HG03025 (cell line): Measurements from ENCODE around the gene SHB.
A peak's percentile ranks its signal among the peaks of the same experiment; 100 is the strongest.
"Not testable (repeated sequence)": the region's sequence is repeated elsewhere in the genome, so short reads cannot be mapped to it uniquely, and the experiment has no call there.

Experiments
- ATAC-seq: cut with Tn5 transposase; IDR thresholded peaks from one replicate; pipeline ENCODE4 v1.9.1; 2021; ENCODE audit warnings: mild to moderate bottlenecking, moderate library complexity; ENCODE audit not compliant: unreplicated experiment, low FRiP score

Gene SHB

GRCh38 chr9:38064842-38065368 is 4.1 kb downstream of the SHB start:
- ATAC-seq, result no peak

GRCh38 chr9:38063363-38063707 is 5.7 kb downstream of the SHB start:
- no peak for ATAC-seq

- ATAC-seq, result no peak
Observed at GRCh38 chr9:38062498-38063362, 6.3 kb downstream of the SHB start.

GRCh38 chr9:38062106-38062497 is 6.9 kb downstream of the SHB start:
- no peak for ATAC-seq

- ATAC-seq, result peak; percentile 36
Observed at GRCh38 chr9:38061326-38061977, 7.6 kb downstream of the SHB start.

- no peak for ATAC-seq
Observed at GRCh38 chr9:38060681-38061080, 8.3 kb downstream of the SHB start.

GRCh38 chr9:38059233-38059936 is 9.6 kb downstream of the SHB start:
- no peak for ATAC-seq

- no peak for ATAC-seq
Observed at GRCh38 chr9:38058452-38059232, 10.4 kb downstream of the SHB start.

GRCh38 chr9:38057416-38058195 is 11.4 kb downstream of the SHB start:
- no peak for ATAC-seq

- no peak for ATAC-seq
Observed at GRCh38 chr9:38054653-38055052, 14.4 kb downstream of the SHB start.

GRCh38 chr9:38053697-38054461 is 15.1 kb downstream of the SHB start:
- no peak for ATAC-seq

- no peak for ATAC-seq
Observed at GRCh38 chr9:38051780-38052546, 17.1 kb downstream of the SHB start.

GRCh38 chr9:38048316-38048969 is 20.6 kb downstream of the SHB start:
- no peak for ATAC-seq

GRCh38 chr9:38047301-38048251 is 21.5 kb downstream of the SHB start:
- ATAC-seq, result no peak

GRCh38 chr9:38046661-38047300 is 22.2 kb downstream of the SHB start:
- ATAC-seq, result no peak

- ATAC-seq, result not testable (repeated sequence)
Observed at GRCh38 chr9:38045939-38046338, 23.1 kb downstream of the SHB start.
